Activated CD4-positive, alpha-beta memory T cell treated with anti-CD3 and anti-CD28 coated beads, Interleukin-2, amount 10 ng/mL, durations not matched to agents 7 days and 5 days (primary cell): ENCODE results near the gene PRODH2. TPM values are rescaled to one million over a fixed set of nuclear protein-coding genes. Genes with fewer than 3 reads are reported as not detected.
A peak's percentile ranks its signal among the peaks of the same experiment; 100 is the strongest.

Source experiments
- CTCF ChIA-PET: fragments of 350-600 bp; sonication (Branson Sonifier 250); formaldehyde crosslinking; loops from one replicate; lab custom pipeline; 2021; ENCODE audit warnings: antibody characterized with exemption, inconsistent platforms; lab: Charles Lee
- POLR2A ChIA-PET: fragments of 350-600 bp; sonication (Branson Sonifier 250); formaldehyde crosslinking; loops from one replicate; lab custom pipeline; 2021; ENCODE audit warnings: antibody characterized with exemption; lab: Charles Lee
- DNase-seq: peaks from one replicate; pipeline ENCODE4 v3.0.0-alpha.2; 2020
- H3K27ac Mint-ChIP-seq: one replicate; pipeline ENCODE4 v1.8.0; 2021; ENCODE audit warnings: mild to moderate bottlenecking, mixed read lengths
- H3K27me3 Mint-ChIP-seq: one replicate; pipeline ENCODE4 v1.8.0; 2021; ENCODE audit warnings: mixed read lengths
- H3K36me3 Mint-ChIP-seq: one replicate; pipeline ENCODE4 v1.8.0; 2021; ENCODE audit warnings: low read depth, mixed read lengths
- H3K4me1 Mint-ChIP-seq: one replicate; pipeline ENCODE4 v1.8.0; 2021; ENCODE audit warnings: mixed read lengths
- H3K4me3 Mint-ChIP-seq: one replicate; pipeline ENCODE4 v1.8.0; 2021; ENCODE audit warnings: mild to moderate bottlenecking, mixed read lengths
- H3K9me3 Mint-ChIP-seq: one replicate; pipeline ENCODE4 v1.8.0; 2021; ENCODE audit warnings: mixed read lengths
- total RNA-seq, 2 experiments: library from RNA; stranded (reverse); gene quantifications; one replicate each; pipeline ENCODE4 v1.2.3, GENCODE V29; 2021

PRODH2 gene
- total RNA-seq = not detected

DNA sequence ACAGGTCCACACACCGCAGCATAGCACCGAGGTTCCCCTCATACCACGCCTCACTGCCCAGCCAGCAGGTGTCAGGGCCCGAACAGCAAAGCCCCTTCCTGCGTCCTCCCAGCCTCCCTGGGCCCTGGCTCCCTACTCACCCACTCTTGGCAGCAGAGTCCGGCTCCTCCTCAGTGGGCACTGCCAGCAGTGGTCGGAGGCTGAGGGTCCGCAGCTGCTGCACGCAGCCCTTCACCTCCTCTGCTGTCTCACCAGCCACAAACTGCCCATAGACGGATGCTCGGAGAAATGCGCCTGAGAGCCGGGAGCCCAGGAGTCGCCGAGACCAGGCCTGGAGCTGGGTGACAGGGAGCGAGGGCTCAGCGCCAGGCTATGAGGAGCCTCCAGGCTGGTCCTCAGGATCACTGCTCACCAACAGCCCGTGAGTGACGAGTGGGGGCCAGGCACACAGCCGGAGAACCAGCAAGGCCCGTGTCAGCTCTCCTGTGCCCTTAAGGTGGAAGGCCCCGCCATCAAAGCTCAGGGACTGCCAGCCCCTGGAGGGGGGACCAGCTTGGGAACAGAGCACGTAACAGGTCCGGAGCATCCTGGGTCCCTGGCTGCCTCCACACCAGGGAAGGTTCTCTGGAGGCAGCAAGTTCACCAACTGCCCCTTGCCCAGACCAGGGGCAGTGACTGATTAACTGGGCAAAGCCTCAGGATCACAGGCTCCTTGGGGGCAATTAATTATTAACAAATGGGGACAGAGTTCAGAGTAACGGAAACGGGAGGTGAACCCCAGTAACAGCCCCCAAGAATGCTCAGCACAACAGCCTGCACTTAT lies at the start of gene PRODH2:
PRODH2 (minus strand) TSS at position 626 of the 823 bp plus-strand sequence; CDS start at position 586, 40 bp downstream.
- H3K27ac Mint-ChIP-seq = no peak within 1 kb of the TSS
- H3K27me3 Mint-ChIP-seq = peaks cover 7% of the 10 kb centered on the region
- DNase-seq = no peak
- H3K9me3 Mint-ChIP-seq = no peaks in the 10 kb centered on the region
- ChIA-PET POLR2A (no interaction called here), CTCF (no interaction called here)
- no peak within 1 kb of the TSS for H3K4me3 Mint-ChIP-seq
- no peaks in the 10 kb centered on the region for H3K4me1 Mint-ChIP-seq
- no peaks in the 10 kb centered on the region for H3K36me3 Mint-ChIP-seq

DNA sequence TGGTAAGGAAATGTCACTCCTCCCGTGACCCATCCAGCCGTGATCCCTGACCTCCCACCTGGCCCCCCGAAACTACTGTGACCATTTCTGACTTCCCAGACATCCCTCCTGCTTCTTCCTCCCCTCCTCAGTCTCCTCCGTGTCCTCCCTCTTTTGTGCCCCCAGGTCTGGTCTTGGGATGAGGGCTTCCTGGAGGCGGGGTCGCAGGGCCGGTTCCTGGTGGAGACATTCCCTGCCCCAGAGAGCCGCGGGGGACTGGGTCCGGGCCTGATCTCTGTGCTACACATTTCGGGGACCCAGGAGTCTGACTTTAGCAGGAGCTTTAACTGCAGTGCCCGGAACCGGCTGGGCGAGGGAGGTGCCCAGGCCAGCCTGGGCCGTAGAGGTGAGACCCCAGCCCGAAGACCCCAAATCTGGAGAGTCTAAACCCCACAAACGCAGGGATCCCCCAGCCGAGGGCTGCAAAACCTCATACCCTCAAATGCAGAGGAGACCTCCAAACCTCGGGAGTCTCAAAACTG lies 49.1 kb upstream of the PRODH2 start:
- peaks cover 5% of the 10 kb centered on the region for H3K4me1 Mint-ChIP-seq
- ChIA-PET POLR2A (no interaction called here), CTCF (no interaction called here)
- no peaks in the 10 kb centered on the region for H3K9me3 Mint-ChIP-seq
- DNase-seq = no peak
- H3K36me3 Mint-ChIP-seq = no peaks in the 10 kb centered on the region
- H3K27ac Mint-ChIP-seq = no peak overlapping the region
- no peak overlapping the region for H3K4me3 Mint-ChIP-seq
- H3K27me3 Mint-ChIP-seq = peaks cover 66% of the 10 kb centered on the region

GRCh38 chr19:35860818-35861639 lies 48.4 kb upstream of the PRODH2 start:
- peaks cover 61% of the 10 kb centered on the region for H3K27me3 Mint-ChIP-seq

GRCh38 chr19:35860436-35860817 lies 47.8 kb upstream of the PRODH2 start:
- no peak for DNase-seq
- Mint-ChIP-seq H3K9me3 (no peaks in the 10 kb centered on the region), H3K27me3 (peaks cover 60% of the 10 kb centered on the region), H3K27ac (no peak overlapping the region), H3K36me3 (no peaks in the 10 kb centered on the region), H3K4me3 (no peak overlapping the region), H3K4me1 (peaks cover 5% of the 10 kb centered on the region)
- POLR2A ChIA-PET = no interaction called here
- CTCF ChIA-PET = no interaction called here

More at GRCh38 chr19:35860818-35861639, 48.4 kb upstream of the PRODH2 start:
- ChIA-PET CTCF (no interaction called here), POLR2A (no interaction called here)
- no peak overlapping the region for H3K27ac Mint-ChIP-seq
- no peak overlapping the region for H3K4me3 Mint-ChIP-seq
- H3K4me1 Mint-ChIP-seq = peaks cover 5% of the 10 kb centered on the region
- H3K9me3 Mint-ChIP-seq = no peaks in the 10 kb centered on the region
- no peak for DNase-seq
- no peaks in the 10 kb centered on the region for H3K36me3 Mint-ChIP-seq

DNA sequence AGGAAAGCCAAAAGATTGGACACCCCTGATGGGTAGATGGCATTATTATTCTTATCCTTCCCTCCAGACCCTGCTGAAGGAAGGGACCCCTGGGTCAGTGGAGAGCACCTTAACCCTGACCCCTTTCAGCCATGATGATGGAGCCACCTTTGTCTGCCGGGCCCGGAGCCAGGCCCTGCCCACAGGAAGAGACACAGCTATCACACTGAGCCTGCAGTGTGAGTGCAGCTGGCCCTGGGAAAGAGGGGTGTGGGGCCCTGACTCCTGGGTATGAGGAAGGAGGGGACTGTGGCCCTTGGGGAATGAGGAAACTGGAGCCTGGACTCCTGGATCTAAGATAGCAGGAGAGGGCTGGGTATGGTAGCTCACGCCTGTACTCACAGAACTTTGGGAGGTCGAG lies 46.8 kb upstream of the PRODH2 start:
- Mint-ChIP-seq H3K27ac (no peak overlapping the region), H3K36me3 (no peaks in the 10 kb centered on the region), H3K4me1 (peaks cover 5% of the 10 kb centered on the region), H3K27me3 (peaks cover 63% of the 10 kb centered on the region), H3K4me3 (no peak overlapping the region), H3K9me3 (no peaks in the 10 kb centered on the region)
- POLR2A ChIA-PET = no interaction called here
- CTCF ChIA-PET = no interaction called here
- no peak for DNase-seq

GRCh38 chr19:35858311-35858710 lies 45.7 kb upstream of the PRODH2 start:
- no peaks in the 10 kb centered on the region for H3K9me3 Mint-ChIP-seq
- POLR2A ChIA-PET = no interaction called here

DNA sequence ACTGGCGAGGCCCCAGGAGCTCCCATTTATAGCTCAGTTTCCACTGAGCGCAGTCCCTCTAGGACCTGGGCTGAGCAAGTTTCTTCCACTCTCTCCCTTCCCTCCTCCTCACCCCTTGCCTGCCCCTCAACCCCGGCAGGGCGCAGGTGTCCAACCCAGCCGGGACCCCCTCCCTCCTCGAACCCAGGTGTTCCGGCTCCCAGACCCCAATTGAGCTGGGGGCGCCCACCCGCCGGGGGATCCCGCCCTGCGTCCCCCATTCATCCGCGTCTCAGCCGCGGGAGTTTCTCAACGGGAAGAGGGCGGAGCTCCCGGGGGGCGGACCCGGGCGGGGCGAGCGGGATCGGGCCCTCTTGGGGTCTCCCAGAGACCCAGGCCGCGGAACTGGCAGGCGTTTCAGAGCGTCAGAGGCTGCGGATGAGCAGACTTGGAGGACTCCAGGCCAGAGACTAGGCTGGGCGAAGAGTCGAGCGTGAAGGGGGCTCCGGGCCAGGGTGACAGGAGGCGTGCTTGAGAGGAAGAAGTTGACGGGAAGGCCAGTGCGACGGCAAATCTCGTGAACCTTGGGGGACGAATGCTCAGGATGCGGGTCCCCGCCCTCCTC lies 44.0 kb upstream of the PRODH2 start, which contains the start of gene KIRREL2:
KIRREL2 (plus strand) TSS at position 366 of the 604 bp plus-strand sequence; CDS start at position 575, 209 bp downstream.
- H3K4me1 Mint-ChIP-seq = peaks cover 5% of the 10 kb centered on the region
- peak within 1 kb of the TSS; percentile 67 for H3K4me3 Mint-ChIP-seq
- no peaks in the 10 kb centered on the region for H3K36me3 Mint-ChIP-seq
- CTCF ChIA-PET = no interaction called here
- H3K27ac Mint-ChIP-seq = no peak within 1 kb of the TSS
- H3K27me3 Mint-ChIP-seq = peaks cover 68% of the 10 kb centered on the region
- POLR2A ChIA-PET = interaction anchor here (1.8 kb wide), 1 partner anchor 13 kb away, joined by 5 read pairs; no protein-coding TSS in a partner anchor
- no peaks in the 10 kb centered on the region for H3K9me3 Mint-ChIP-seq
- peak; percentile 38 for DNase-seq

More at GRCh38 chr19:35858311-35858710, 45.7 kb upstream of the PRODH2 start:
- Mint-ChIP-seq H3K27me3 (peaks cover 66% of the 10 kb centered on the region), H3K36me3 (no peaks in the 10 kb centered on the region), H3K4me3 (no peak overlapping the region), H3K27ac (no peak overlapping the region), H3K4me1 (peaks cover 5% of the 10 kb centered on the region)
- CTCF ChIA-PET = no interaction called here
- DNase-seq = no peak

- Mint-ChIP-seq H3K9me3 (no peaks in the 10 kb centered on the region), H3K4me1 (peaks cover 5% of the 10 kb centered on the region), H3K27me3 (peaks cover 47% of the 10 kb centered on the region), H3K27ac (no peak overlapping the region), H3K36me3 (no peaks in the 10 kb centered on the region), H3K4me3 (no peak overlapping the region)
- no peak for DNase-seq
- ChIA-PET POLR2A (no interaction called here), CTCF (no interaction called here)
These were observed 40.6 kb upstream of the PRODH2 start for GRCh38 chr19:35853038-35853756.

GRCh38 chr19:35852029-35852780 lies 39.6 kb upstream of the PRODH2 start, which contains the start of gene NPHS1:
TSS of gene NPHS1 (minus strand) at chr19:35852504. CDS start at chr19:35851837, 667 bp downstream.
- Mint-ChIP-seq H3K27ac (no peak within 1 kb of the TSS), H3K36me3 (no peaks in the 10 kb centered on the region), H3K9me3 (no peaks in the 10 kb centered on the region), H3K4me1 (peaks cover 4% of the 10 kb centered on the region), H3K27me3 (peaks cover 41% of the 10 kb centered on the region), H3K4me3 (no peak within 1 kb of the TSS)
- CTCF ChIA-PET = no interaction called here
- no peak for DNase-seq
- POLR2A ChIA-PET = no interaction called here

- ChIA-PET POLR2A (no interaction called here), CTCF (no interaction called here)
- no peak overlapping the region for H3K4me3 Mint-ChIP-seq
- no peaks in the 10 kb centered on the region for H3K9me3 Mint-ChIP-seq
- peaks cover 3% of the 10 kb centered on the region for H3K4me1 Mint-ChIP-seq
- H3K27ac Mint-ChIP-seq = no peak overlapping the region
- no peaks in the 10 kb centered on the region for H3K36me3 Mint-ChIP-seq
- no peak for DNase-seq
- peaks cover 44% of the 10 kb centered on the region for H3K27me3 Mint-ChIP-seq
These were observed 38.8 kb upstream of the PRODH2 start for GRCh38 chr19:35851213-35852028.

- Mint-ChIP-seq H3K9me3 (no peaks in the 10 kb centered on the region), H3K4me1 (peaks cover 16% of the 10 kb centered on the region), H3K36me3 (peaks cover 4% of the 10 kb centered on the region), H3K27me3 (peaks cover 51% of the 10 kb centered on the region), H3K4me3 (no peak overlapping the region), H3K27ac (no peak overlapping the region)
- no peak for DNase-seq
- CTCF ChIA-PET = no interaction called here
- POLR2A ChIA-PET = no interaction called here
These were observed 36.4 kb upstream of the PRODH2 start for GRCh38 chr19:35848919-35849505.
